GM18951 (cell line): Measurements from ENCODE around the gene RNGTT.
"Not testable (repeated sequence)": the region's sequence is repeated elsewhere in the genome, so short reads cannot be mapped to it uniquely, and the experiment has no call there.

Source experiments
- POLR2A ChIP-seq: IDR thresholded peaks from 4 replicates; pipeline ENCODE4 v1.6.1; 2011; ENCODE audit warnings: mild to moderate bottlenecking; ENCODE audit not compliant: insufficient read length, insufficient read depth; ENCODE audit errors: extremely low read depth
- in situ Hi-C: fragments of 300-500 bp; cut with MboI; formaldehyde crosslinking; loops from one replicate; pipeline ENCODE4 v1.12.0; 2022; ENCODE audit warnings: low sequenced_read_pairs, mixed read lengths, inconsistent platforms; ENCODE audit not compliant: unreplicated experiment

RNGTT gene

GRCh38 chr6:88814909-88815308 is 148.5 kb downstream of the RNGTT start:
- TF ChIP-seq POLR2A = no peak
- in situ Hi-C loops = no loop called here

- in situ Hi-C loops = no loop called here
- TF ChIP-seq POLR2A = no peak
These were observed 150.4 kb downstream of the RNGTT start for GRCh38 chr6:88813045-88813444.

- no peak for TF ChIP-seq POLR2A
- in situ Hi-C loops = no loop called here
These were observed 152.7 kb downstream of the RNGTT start for GRCh38 chr6:88810701-88811100.

GRCh38 chr6:88810089-88810488 is 153.3 kb downstream of the RNGTT start:
- in situ Hi-C loops = no loop called here
- TF ChIP-seq POLR2A = no peak

GRCh38 chr6:88808381-88808780 is 155.0 kb downstream of the RNGTT start:
- in situ Hi-C loops = no loop called here
- no peak for TF ChIP-seq POLR2A

- TF ChIP-seq POLR2A = no peak
- in situ Hi-C loops = no loop called here
These were observed 155.8 kb downstream of the RNGTT start for GRCh38 chr6:88807622-88808021.

- no peak for TF ChIP-seq POLR2A
- in situ Hi-C loops = no loop called here
These were observed 156.7 kb downstream of the RNGTT start for GRCh38 chr6:88806728-88807127.

GRCh38 chr6:88804701-88805100 is 158.7 kb downstream of the RNGTT start:
- TF ChIP-seq POLR2A = no peak
- in situ Hi-C loops = no loop called here

GRCh38 chr6:88785478-88785877 is 177.9 kb downstream of the RNGTT start:
- TF ChIP-seq POLR2A = no peak

GRCh38 chr6:88780714-88781389 is 182.6 kb downstream of the RNGTT start:
- TF ChIP-seq POLR2A = no peak
- in situ Hi-C loops = loop anchor here (10.0 to 25.0 kb wide), 2 partner anchors 846 to 944 kb away; no protein-coding TSS in a partner anchor

More at GRCh38 chr6:88785478-88785877, 177.9 kb downstream of the RNGTT start:
- in situ Hi-C loops = loop anchor here (10.0 to 25.0 kb wide), 2 partner anchors 851 to 948 kb away; no protein-coding TSS in a partner anchor

- in situ Hi-C loops = loop anchor here (25.0 kb wide), 1 partner anchor 939 kb away; no protein-coding TSS in a partner anchor
- TF ChIP-seq POLR2A = no peak
These were observed 187.4 kb downstream of the RNGTT start for GRCh38 chr6:88775866-88776571.

GRCh38 chr6:88768114-88768513 is 195.3 kb downstream of the RNGTT start:
- in situ Hi-C loops = not testable (repeated sequence)

- TF ChIP-seq POLR2A = no peak
- in situ Hi-C loops = no loop called here
These were observed 199.3 kb downstream of the RNGTT start for GRCh38 chr6:88764081-88764480.

GRCh38 chr6:88763160-88763559 is 200.3 kb downstream of the RNGTT start:
- in situ Hi-C loops = no loop called here
- no peak for TF ChIP-seq POLR2A
